ENCODE measurements around the gene SMIM32. TPM values are rescaled to one million over a fixed set of nuclear protein-coding genes. Genes with fewer than 3 reads are reported as not detected.

SMIM32 gene
- total and polyA plus RNA-seq, 2 experiments from 2014 or later, result 0.27 to 0.56 TPM

DNA sequence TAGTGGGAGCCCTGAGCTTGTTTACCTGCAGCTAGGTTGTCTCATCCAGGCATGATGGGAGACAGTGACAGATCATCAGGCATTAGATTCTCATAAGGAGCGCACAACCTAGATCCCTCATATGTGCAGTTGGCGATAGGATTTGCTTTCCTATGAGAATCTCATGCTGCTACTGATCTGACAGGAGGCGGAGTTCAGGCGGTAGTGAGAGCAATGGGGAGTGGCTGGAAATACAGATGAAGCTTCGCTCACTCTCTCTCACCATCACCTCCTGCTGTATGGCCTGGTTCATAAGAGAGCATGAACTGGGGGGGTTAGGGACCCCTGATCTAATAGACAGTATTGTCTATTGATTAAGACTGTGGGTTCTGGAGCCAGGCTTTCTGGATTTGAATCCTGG lies 35.4 kb downstream of the SMIM32 start (continued):
- TF ChIP-seq, protein P1, sequence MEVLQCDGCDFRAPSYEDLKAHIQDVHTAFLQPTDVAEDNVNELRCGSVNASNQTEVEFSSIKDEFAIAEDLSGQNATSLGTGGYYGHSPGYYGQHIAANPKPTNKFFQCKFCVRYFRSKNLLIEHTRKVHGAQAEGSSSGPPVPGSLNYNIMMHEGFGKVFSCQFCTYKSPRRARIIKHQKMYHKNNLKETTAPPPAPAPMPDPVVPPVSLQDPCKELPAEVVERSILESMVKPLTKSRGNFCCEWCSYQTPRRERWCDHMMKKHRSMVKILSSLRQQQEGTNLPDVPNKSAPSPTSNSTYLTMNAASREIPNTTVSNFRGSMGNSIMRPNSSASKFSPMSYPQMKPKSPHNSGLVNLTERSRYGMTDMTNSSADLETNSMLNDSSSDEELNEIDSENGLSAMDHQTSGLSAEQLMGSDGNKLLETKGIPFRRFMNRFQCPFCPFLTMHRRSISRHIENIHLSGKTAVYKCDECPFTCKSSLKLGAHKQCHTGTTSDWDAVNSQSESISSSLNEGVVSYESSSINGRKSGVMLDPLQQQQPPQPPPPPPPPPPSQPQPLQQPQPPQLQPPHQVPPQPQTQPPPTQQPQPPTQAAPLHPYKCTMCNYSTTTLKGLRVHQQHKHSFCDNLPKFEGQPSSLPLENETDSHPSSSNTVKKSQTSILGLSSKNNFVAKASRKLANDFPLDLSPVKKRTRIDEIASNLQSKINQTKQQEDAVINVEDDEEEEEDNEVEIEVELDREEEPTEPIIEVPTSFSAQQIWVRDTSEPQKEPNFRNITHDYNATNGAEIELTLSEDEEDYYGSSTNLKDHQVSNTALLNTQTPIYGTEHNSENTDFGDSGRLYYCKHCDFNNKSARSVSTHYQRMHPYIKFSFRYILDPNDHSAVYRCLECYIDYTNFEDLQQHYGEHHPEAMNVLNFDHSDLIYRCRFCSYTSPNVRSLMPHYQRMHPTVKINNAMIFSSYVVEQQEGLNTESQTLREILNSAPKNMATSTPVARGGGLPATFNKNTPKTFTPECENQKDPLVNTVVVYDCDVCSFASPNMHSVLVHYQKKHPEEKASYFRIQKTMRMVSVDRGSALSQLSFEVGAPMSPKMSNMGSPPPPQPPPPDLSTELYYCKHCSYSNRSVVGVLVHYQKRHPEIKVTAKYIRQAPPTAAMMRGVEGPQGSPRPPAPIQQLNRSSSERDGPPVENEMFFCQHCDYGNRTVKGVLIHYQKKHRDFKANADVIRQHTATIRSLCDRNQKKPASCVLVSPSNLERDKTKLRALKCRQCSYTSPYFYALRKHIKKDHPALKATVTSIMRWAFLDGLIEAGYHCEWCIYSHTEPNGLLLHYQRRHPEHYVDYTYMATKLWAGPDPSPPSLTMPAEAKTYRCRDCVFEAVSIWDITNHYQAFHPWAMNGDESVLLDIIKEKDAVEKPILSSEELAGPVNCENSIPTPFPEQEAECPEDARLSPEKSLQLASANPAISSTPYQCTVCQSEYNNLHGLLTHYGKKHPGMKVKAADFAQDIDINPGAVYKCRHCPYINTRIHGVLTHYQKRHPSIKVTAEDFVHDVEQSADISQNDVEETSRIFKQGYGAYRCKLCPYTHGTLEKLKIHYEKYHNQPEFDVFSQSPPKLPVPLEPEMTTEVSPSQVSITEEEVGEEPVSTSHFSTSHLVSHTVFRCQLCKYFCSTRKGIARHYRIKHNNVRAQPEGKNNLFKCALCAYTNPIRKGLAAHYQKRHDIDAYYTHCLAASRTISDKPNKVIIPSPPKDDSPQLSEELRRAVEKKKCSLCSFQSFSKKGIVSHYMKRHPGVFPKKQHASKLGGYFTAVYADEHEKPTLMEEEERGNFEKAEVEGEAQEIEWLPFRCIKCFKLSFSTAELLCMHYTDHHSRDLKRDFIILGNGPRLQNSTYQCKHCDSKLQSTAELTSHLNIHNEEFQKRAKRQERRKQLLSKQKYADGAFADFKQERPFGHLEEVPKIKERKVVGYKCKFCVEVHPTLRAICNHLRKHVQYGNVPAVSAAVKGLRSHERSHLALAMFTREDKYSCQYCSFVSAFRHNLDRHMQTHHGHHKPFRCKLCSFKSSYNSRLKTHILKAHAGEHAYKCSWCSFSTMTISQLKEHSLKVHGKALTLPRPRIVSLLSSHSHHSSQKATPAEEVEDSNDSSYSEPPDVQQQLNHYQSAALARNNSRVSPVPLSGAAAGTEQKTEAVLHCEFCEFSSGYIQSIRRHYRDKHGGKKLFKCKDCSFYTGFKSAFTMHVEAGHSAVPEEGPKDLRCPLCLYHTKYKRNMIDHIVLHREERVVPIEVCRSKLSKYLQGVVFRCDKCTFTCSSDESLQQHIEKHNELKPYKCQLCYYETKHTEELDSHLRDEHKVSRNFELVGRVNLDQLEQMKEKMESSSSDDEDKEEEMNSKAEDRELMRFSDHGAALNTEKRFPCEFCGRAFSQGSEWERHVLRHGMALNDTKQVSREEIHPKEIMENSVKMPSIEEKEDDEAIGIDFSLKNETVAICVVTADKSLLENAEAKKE (CRISPR knock-in tag; IDR thresholded peaks at IDR 0.05), result no peak
- TF ChIP-seq ZNF331 (CRISPR knock-in tag; IDR thresholded peaks at IDR 0.05; ENCODE audit: low read depth) (no peak), POLR2AphosphoS5 (IDR thresholded peaks at IDR 0.05; ENCODE audit: low read depth) (no peak)
- TF ChIP-seq, protein P2, sequence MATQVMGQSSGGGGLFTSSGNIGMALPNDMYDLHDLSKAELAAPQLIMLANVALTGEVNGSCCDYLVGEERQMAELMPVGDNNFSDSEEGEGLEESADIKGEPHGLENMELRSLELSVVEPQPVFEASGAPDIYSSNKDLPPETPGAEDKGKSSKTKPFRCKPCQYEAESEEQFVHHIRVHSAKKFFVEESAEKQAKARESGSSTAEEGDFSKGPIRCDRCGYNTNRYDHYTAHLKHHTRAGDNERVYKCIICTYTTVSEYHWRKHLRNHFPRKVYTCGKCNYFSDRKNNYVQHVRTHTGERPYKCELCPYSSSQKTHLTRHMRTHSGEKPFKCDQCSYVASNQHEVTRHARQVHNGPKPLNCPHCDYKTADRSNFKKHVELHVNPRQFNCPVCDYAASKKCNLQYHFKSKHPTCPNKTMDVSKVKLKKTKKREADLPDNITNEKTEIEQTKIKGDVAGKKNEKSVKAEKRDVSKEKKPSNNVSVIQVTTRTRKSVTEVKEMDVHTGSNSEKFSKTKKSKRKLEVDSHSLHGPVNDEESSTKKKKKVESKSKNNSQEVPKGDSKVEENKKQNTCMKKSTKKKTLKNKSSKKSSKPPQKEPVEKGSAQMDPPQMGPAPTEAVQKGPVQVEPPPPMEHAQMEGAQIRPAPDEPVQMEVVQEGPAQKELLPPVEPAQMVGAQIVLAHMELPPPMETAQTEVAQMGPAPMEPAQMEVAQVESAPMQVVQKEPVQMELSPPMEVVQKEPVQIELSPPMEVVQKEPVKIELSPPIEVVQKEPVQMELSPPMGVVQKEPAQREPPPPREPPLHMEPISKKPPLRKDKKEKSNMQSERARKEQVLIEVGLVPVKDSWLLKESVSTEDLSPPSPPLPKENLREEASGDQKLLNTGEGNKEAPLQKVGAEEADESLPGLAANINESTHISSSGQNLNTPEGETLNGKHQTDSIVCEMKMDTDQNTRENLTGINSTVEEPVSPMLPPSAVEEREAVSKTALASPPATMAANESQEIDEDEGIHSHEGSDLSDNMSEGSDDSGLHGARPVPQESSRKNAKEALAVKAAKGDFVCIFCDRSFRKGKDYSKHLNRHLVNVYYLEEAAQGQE (IDR thresholded peaks at IDR 0.05; ENCODE audit: unreplicated experiment), result no peak

DNA sequence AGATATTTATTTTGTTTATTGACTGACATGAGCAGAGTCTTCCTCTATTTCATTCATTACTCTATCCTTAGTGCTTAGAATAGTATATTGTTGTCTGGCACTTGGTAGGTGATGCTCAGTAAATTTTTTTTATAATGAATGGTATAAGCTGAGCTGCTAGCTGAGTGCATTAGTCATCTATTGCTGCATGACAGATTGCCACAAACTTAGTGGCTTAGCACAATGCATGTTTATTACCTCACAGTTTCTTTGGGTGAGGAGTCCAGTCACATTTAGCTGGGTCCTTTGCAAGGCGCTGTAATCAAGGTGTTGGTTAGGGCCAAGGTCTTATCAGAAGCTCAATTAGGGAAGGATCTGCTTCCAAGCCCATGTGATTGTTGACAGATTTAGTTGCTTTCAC lies 37.2 kb downstream of the SMIM32 start:
- DNase-seq (ENCODE audit: low spot score) (no peak), ATAC-seq (no peak)
- Mint-ChIP-seq H3K27me3 (ENCODE audit: insufficient read depth, low read depth, poor library complexity) (no peaks in the 10 kb centered on the region), H3K4me1 (no peaks in the 10 kb centered on the region), H3K9me3 (peaks cover 6% of the 10 kb centered on the region; the same call in 2 of the 3 replicates), H3K4me3 (no peak overlapping the region), H3K36me3 (ENCODE audit: low read depth) (peaks cover 52% of the 10 kb centered on the region), H3K27ac (no peak overlapping the region)
- Histone ChIP-seq H3K4me2 (no peak overlapping the region), H3K27me3 (ENCODE audit: insufficient read depth) (no peaks in the 10 kb centered on the region), H3K9me2 (ENCODE audit: insufficient read depth) (no peaks in the 10 kb centered on the region), H3K27ac (ENCODE audit: low read depth) (no peak overlapping the region), H4K20me1 (replicated peaks; ENCODE audit: insufficient read depth) (peaks cover 37% of the 10 kb centered on the region), H3F3A (replicated peaks; ENCODE audit: low read depth) (no peaks in the 10 kb centered on the region), H3K4me3 (no peak overlapping the region), H2AFZ (no peak overlapping the region), H3K79me2 (replicated peaks; ENCODE audit: insufficient read depth) (peaks cover 82% of the 10 kb centered on the region), H3K4me1 (ENCODE audit: insufficient read depth) (no peaks in the 10 kb centered on the region), H3K36me3 (ENCODE audit: insufficient read depth) (peaks cover 35% of the 10 kb centered on the region; the same call in 1 of the 2 replicates)
- TF ChIP-seq JUNB (IDR thresholded peaks at IDR 0.05; ENCODE audit: unreplicated experiment) (no peak), POLR2AphosphoS5 (IDR thresholded peaks at IDR 0.05; ENCODE audit: low read depth) (no peak), EZH2 (IDR thresholded peaks at IDR 0.05; ENCODE audit: low read depth, unreplicated experiment) (no peak), EZH2phosphoT487 (IDR thresholded peaks at IDR 0.05; ENCODE audit: unreplicated experiment) (no peak), ZNF331 (CRISPR knock-in tag; IDR thresholded peaks at IDR 0.05; ENCODE audit: low read depth) (no peak), ZNF114 (CRISPR knock-in tag; IDR thresholded peaks at IDR 0.05) (no peak), STAT1 (IDR thresholded peaks at IDR 0.05; ENCODE audit: unreplicated experiment) (no peak), NANOG (IDR thresholded peaks at IDR 0.05; ENCODE audit: borderline replicate concordance) (no peak)
- TF ChIP-seq, protein P3, sequence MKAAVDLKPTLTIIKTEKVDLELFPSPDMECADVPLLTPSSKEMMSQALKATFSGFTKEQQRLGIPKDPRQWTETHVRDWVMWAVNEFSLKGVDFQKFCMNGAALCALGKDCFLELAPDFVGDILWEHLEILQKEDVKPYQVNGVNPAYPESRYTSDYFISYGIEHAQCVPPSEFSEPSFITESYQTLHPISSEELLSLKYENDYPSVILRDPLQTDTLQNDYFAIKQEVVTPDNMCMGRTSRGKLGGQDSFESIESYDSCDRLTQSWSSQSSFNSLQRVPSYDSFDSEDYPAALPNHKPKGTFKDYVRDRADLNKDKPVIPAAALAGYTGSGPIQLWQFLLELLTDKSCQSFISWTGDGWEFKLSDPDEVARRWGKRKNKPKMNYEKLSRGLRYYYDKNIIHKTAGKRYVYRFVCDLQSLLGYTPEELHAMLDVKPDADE (IDR thresholded peaks at IDR 0.05), result no peak

Measured in GM23338 (cell line).